ENCODE results near the gene THSD4. TPM values are rescaled to one million over a fixed set of nuclear protein-coding genes. Genes with fewer than 3 reads are reported as not detected.

The THSD4 gene
- total and polyA plus RNA-seq, 2 of the 8 experiments (the other 6 are each of a cell fraction or from before 2014, with no cell fraction given) = 2.5 to 6.2 TPM

GRCh38 chr15:71170163-71170562 is 54.9 kb downstream of the THSD4 start:
- ChIA-PET POLR2A (ENCODE audit: partially characterized antibody) (no interaction called here), CTCF (ENCODE audit: partially characterized antibody) (interaction anchor here (1.2 kb wide), 1 partner anchor 150 kb away, joined by 3 read pairs; no protein-coding TSS in a partner anchor)
- FAIRE-seq (no peak), DNase-seq (ENCODE audit: low read depth in 1 of 2, low spot score in 2 of 2) (no peak)
- Histone ChIP-seq H2AFZ (ENCODE audit: low read length) (no peak overlapping the region), H2BK12ac (ENCODE audit: low read depth, low read length) (no peak overlapping the region), H3K4me3 (ENCODE audit: extremely low read depth in 1 of 4, insufficient read depth in 2 of 4, low read depth in 3 of 4, low read length in 4 of 4) (no peak overlapping the region), H4K20me1 (replicated peaks in 1 of 2; ENCODE audit: control insufficient read depth in 1 of 2, insufficient read depth in 2 of 2, low read length in 2 of 2) (no peaks in the 10 kb centered on the region), H2BK15ac (ENCODE audit: low read length) (no peak overlapping the region), H3K23me2 (ENCODE audit: low read depth, low read length) (no peaks in the 10 kb centered on the region), H4K5ac (ENCODE audit: insufficient read length, low read depth, low read length) (no peak overlapping the region), H3K18ac (ENCODE audit: extremely low read depth, low read length) (no peak overlapping the region), H3K23ac (ENCODE audit: insufficient read length) (no peak overlapping the region), H3K79me1 (ENCODE audit: low read depth, low read length) (no peaks in the 10 kb centered on the region), H3K4me1 (replicated peaks in 1 of 4; ENCODE audit: control insufficient read depth in 3 of 4, insufficient read depth in 4 of 4, low read length in 3 of 4) (no peaks in the 10 kb centered on the region), H3K36me3 (ENCODE audit: control insufficient read depth in 2 of 4, insufficient read depth in 4 of 4, low read length in 3 of 4) (no peaks in the 10 kb centered on the region; a peak in 1 of 8 replicates), H4K8ac (ENCODE audit: extremely low read depth, insufficient read depth, low read length) (no peak overlapping the region), H3K9me3 (ENCODE audit: insufficient read depth in 2 of 2, low read depth in 1 of 2, low read length in 1 of 2) (peaks cover 0 to 4% of the 10 kb centered on the region in 2 experiments; a peak in 1 of 4 replicates), H3K4ac (replicated peaks; ENCODE audit: insufficient read length, low read depth, low read length) (no peak overlapping the region), H3K79me2 (ENCODE audit: control insufficient read depth in 1 of 2, insufficient read depth in 2 of 2, low read length in 2 of 2) (no peaks in the 10 kb centered on the region), H3K4me2 (ENCODE audit: insufficient read depth in 1 of 2, low read depth in 2 of 2, low read length in 2 of 2) (no peak overlapping the region), H3K9ac (replicated peaks in 1 of 4; ENCODE audit: extremely low read depth in 1 of 4, low read depth in 3 of 4, low read length in 3 of 4) (no peak overlapping the region), H3K14ac (ENCODE audit: insufficient read length) (no peak overlapping the region), H2AK5ac (ENCODE audit: low read depth, low read length) (no peak overlapping the region), H3K27me3 (replicated peaks in 1 of 4; ENCODE audit: control insufficient read depth in 3 of 4, extremely low read depth in 1 of 4, insufficient read depth in 3 of 4, low read length in 3 of 4) (no peaks in the 10 kb centered on the region), H2BK5ac (ENCODE audit: low read depth, low read length) (no peak overlapping the region), H2BK120ac (replicated peaks; ENCODE audit: low read depth, low read length) (no peak overlapping the region), H4K91ac (replicated peaks; ENCODE audit: insufficient read length, low read length) (no peak overlapping the region), H3K27ac (ENCODE audit: low read depth, low read length) (no peak overlapping the region), H3K56ac (replicated peaks; ENCODE audit: insufficient read length, low read depth, low read length) (no peak overlapping the region), H2BK20ac (ENCODE audit: low read length) (no peak overlapping the region)
- no peak for TF ChIP-seq CBX5 (IDR thresholded peaks at IDR 0.05; ENCODE audit: low read depth, low read length)
- TF ChIP-seq SRF (IDR thresholded peaks at IDR 0.05; ENCODE audit: low read depth, low read length) = no peak
- no peak for TF ChIP-seq POLR2A (IDR thresholded peaks at IDR 0.05; ENCODE audit: control extremely low read depth in 1 of 2, low read depth in 2 of 2, low read length in 2 of 2)
- TF ChIP-seq SP2 (IDR thresholded peaks at IDR 0.05; ENCODE audit: low read length) = no peak
- TF ChIP-seq CHD2 (IDR thresholded peaks at IDR 0.05; ENCODE audit: low read length) = no peak
- no peak for TF ChIP-seq GABPA (IDR thresholded peaks at IDR 0.05; ENCODE audit: borderline replicate concordance, insufficient read depth, low read length)
- TF ChIP-seq ATF3 (IDR thresholded peaks at IDR 0.05; ENCODE audit: insufficient read depth, low read depth, low read length) = no peak
- no peak for TF ChIP-seq SUZ12 (IDR thresholded peaks at IDR 0.05; ENCODE audit: low read length)
- TF ChIP-seq CREB1 (IDR thresholded peaks at IDR 0.05) = no peak
- TF ChIP-seq USF2 (IDR thresholded peaks at IDR 0.05; ENCODE audit: low read length) = no peak
- TF ChIP-seq FOSL1 (IDR thresholded peaks at IDR 0.05; ENCODE audit: insufficient read depth, low read depth, low read length) = no peak
- TF ChIP-seq ASH2L (IDR thresholded peaks at IDR 0.05; ENCODE audit: low read length) = no peak
- no peak for TF ChIP-seq ATF2 (IDR thresholded peaks at IDR 0.05; ENCODE audit: low read length)

All from H1 (cell line).